A549 (cell line): ENCODE results near the gene MAPKAPK2.

Experiments
- EP300 ChIP-seq, 2 experiments: fragments of >200 bp; sonication (Bioruptor Twin); formaldehyde crosslinking; IDR thresholded peaks; 2 replicates in 1 of 2; 3 replicates in 1 of 2; pipeline ENCODE4 v1.6.1; 2016 to 2017
- JUNB ChIP-seq: fragments of >200 bp; sonication (Bioruptor Twin); formaldehyde crosslinking; IDR thresholded peaks from 2 replicates; pipeline ENCODE4 v1.6.1; 2016
- TF ChIP-seq, protein P1 (sequence below): IDR thresholded peaks from 2 replicates; pipeline ENCODE4 v1.6.1; 2012
- TF ChIP-seq, protein P2 (sequence below): fragments of >200 bp; sonication (Bioruptor Twin); formaldehyde crosslinking; IDR thresholded peaks from 3 replicates; pipeline ENCODE4 v1.5.1; 2016

DNA sequence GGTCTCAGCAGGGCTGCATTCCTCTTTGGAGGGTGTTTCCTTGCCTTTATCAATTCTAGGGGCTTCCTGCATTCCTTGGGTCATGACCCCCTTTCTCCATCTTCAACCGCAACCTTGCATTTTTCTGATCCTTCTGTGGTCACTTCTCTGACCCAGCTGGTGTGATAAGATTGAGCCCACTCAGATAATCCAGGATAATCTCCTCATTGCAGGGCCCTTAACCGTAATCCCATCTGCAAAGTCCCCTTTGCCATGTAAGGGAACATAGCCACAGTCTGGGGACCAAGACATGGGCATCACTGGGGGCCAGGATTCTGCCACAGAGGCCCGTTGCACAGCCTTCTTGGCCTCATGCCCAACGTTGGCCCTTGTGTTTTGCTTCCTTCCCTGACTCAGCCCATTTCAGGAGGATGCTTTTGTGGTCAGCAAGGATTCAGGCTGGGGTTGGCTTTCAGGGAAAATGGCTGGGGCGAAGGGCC is 50.9 kb downstream of the MAPKAPK2 start:
- no peak for TF ChIP-seq JUNB
- TF ChIP-seq, protein P1, sequence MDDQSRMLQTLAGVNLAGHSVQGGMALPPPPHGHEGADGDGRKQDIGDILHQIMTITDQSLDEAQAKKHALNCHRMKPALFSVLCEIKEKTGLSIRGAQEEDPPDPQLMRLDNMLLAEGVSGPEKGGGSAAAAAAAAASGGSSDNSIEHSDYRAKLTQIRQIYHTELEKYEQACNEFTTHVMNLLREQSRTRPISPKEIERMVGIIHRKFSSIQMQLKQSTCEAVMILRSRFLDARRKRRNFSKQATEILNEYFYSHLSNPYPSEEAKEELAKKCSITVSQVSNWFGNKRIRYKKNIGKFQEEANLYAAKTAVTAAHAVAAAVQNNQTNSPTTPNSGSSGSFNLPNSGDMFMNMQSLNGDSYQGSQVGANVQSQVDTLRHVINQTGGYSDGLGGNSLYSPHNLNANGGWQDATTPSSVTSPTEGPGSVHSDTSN: no peak
- no peak for TF ChIP-seq EP300 (IDR thresholded peaks at IDR 0.05)
- TF ChIP-seq, protein P2, sequence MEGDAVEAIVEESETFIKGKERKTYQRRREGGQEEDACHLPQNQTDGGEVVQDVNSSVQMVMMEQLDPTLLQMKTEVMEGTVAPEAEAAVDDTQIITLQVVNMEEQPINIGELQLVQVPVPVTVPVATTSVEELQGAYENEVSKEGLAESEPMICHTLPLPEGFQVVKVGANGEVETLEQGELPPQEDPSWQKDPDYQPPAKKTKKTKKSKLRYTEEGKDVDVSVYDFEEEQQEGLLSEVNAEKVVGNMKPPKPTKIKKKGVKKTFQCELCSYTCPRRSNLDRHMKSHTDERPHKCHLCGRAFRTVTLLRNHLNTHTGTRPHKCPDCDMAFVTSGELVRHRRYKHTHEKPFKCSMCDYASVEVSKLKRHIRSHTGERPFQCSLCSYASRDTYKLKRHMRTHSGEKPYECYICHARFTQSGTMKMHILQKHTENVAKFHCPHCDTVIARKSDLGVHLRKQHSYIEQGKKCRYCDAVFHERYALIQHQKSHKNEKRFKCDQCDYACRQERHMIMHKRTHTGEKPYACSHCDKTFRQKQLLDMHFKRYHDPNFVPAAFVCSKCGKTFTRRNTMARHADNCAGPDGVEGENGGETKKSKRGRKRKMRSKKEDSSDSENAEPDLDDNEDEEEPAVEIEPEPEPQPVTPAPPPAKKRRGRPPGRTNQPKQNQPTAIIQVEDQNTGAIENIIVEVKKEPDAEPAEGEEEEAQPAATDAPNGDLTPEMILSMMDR: no peak
